ENCODE measurements around the gene TULP3.

TULP3 gene

DNA sequence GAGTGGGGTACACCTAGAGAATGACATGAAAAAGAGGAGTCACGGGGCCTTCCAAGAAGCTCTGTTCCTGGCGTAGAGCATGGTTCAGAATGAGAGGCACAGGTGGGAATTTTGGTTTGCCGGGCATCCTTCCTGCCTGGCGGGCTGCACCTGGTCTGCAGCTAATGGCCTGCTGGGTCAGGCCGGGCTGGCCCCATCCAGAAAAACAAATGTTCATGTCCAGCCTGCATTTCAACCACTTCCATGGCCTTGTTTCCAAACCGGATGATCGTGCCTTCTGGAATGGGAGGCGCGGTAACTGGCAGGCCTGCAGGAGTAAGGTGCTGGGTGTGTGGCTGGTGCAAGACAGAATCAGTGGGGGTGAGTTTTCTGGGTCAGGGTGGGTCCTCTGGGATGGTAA, 82.9 kb downstream of the TULP3 start:
- no peak for DNase-seq

DNA sequence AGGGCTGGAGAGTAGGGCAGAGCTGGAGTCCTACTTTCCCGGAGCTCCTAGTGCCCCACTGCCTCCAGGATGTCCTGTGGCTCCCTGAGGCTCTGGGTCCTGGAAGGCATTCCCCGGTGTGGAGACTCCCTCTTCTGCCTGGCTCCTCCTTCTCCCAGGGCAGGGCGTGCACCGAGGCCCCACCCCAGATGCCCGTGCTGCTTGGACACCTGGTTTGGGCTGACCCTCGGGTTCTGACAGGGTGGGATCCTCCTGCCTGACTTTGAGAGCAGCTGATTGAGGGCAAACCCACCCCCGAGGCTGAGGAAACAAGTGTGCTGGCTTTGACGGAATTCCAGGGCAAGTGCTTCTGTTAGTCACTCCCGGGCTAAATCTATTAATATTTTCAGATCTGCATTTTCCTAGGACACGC, 83.9 kb downstream of the TULP3 start:
- no peak for DNase-seq

- DNase-seq: no peak
Observed at GRCh38 chr12:2976581-2976996, 85.9 kb downstream of the TULP3 start.

- DNase-seq: no peak
Observed at GRCh38 chr12:2977776-2978175, 87.1 kb downstream of the TULP3 start.

GRCh38 chr12:2979806-2980205, 89.1 kb downstream of the TULP3 start:
- no peak for DNase-seq

- DNase-seq: no peak
Observed at GRCh38 chr12:2980630-2981029, 89.9 kb downstream of the TULP3 start.

GRCh38 chr12:2982361-2982760, 91.7 kb downstream of the TULP3 start:
- no peak for DNase-seq

DNA sequence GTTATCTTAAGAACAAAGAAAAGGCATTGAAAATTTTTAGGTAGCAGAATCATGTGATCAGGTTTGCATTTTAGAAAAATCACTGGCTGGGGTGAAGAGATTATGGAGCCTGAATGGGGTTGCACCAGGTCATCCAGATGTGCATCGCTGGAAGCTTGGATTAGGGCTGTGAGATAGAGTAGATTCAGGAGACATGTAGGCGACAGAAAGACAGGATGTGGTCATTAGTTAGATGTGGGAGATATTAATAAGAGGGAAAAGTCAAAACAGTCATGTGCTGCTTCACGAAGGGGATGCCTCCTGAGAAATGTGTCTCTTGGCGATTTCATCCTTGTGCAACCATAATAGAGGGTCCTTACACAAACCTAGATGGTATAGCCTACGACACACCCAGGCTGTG, 93.6 kb downstream of the TULP3 start:
- no peak for DNase-seq

GRCh38 chr12:2984698-2985097, 94.0 kb downstream of the TULP3 start:
- DNase-seq: no peak

DNA sequence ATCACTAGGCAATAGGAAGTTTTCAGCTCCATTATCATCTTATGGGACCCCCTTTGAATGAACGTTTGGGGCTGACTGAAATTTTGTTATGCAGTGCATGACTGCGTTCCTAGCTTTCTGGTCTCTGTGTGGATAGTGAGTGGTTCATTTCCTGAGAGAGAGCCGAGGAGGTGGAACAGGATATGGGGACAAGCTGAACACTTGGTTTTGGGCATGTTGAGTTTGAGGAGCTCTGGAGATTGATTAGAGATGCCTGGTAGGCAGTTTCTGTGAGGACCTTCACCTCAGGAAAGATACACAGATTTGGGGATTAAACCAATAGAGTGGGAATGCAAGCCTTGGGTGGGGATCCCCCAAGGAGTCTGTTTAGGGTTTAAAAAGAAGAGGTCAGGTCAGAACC, 96.2 kb downstream of the TULP3 start:
- no peak for DNase-seq

GRCh38 chr12:2988494-2988893, 97.8 kb downstream of the TULP3 start:
- no peak for DNase-seq

All from T-helper 2 cell (primary cell).